ENCODE results near the gene FCHO1. TPM values are rescaled to one million over a fixed set of nuclear protein-coding genes. Genes with fewer than 3 reads are reported as not detected.

The FCHO1 gene
- total RNA-seq, 4 donors from 2014 or later: 3.1 to 7.4 (median 4.9) TPM

- no peak for TF ChIP-seq CTCF (IDR thresholded peaks at IDR 0.05)
- no peak for ATAC-seq (ENCODE audit: low FRiP score)
Observed at GRCh38 chr19:17817668-17818363, 66.5 kb downstream of the FCHO1 start.

GRCh38 chr19:17821190-17821589 is 69.9 kb downstream of the FCHO1 start, which contains the start of gene INSL3:
Gene INSL3, minus strand, starts transcription at chr19:17821519. Its CDS starts 13 bp downstream, at chr19:17821506.
- ATAC-seq (ENCODE audit: low FRiP score) (no peak), DNase-seq (ENCODE audit: low spot score) (no peak)
- TF ChIP-seq CTCF (IDR thresholded peaks at IDR 0.05): no peak

More at GRCh38 chr19:17817668-17818363, 66.5 kb downstream of the FCHO1 start:
- no peak for DNase-seq (ENCODE audit: low spot score)

GRCh38 chr19:17824339-17824738 is 73.1 kb downstream of the FCHO1 start:
- ATAC-seq (ENCODE audit: low FRiP score) (no peak), DNase-seq (ENCODE audit: low spot score) (no peak)
- no peak for TF ChIP-seq CTCF (IDR thresholded peaks at IDR 0.05)

GRCh38 chr19:17826508-17827056 is 75.3 kb downstream of the FCHO1 start:
- TF ChIP-seq CTCF (IDR thresholded peaks at IDR 0.05): no peak
- ATAC-seq (ENCODE audit: low FRiP score) (no peak), DNase-seq (ENCODE audit: low spot score) (no peak)

GRCh38 chr19:17829855-17830566 is 78.7 kb downstream of the FCHO1 start:
- TF ChIP-seq CTCF (IDR thresholded peaks at IDR 0.05): no peak
- peak; percentile 17 for ATAC-seq (ENCODE audit: low FRiP score)
- no peak for DNase-seq (ENCODE audit: low spot score)

- no peak for DNase-seq (ENCODE audit: low spot score)
- peak; percentile 52 for ATAC-seq (ENCODE audit: low FRiP score)
- no peak for TF ChIP-seq CTCF (IDR thresholded peaks at IDR 0.05)
Observed at GRCh38 chr19:17830567-17831418, 79.5 kb downstream of the FCHO1 start.

Measured in omental fat pad (tissue), 4 donors.